ENCODE measurements around the gene TXNDC17.
"Not testable (repeated sequence)": the region's sequence is repeated elsewhere in the genome, so short reads cannot be mapped to it uniquely, and the experiment has no call there.

The TXNDC17 gene

DNA sequence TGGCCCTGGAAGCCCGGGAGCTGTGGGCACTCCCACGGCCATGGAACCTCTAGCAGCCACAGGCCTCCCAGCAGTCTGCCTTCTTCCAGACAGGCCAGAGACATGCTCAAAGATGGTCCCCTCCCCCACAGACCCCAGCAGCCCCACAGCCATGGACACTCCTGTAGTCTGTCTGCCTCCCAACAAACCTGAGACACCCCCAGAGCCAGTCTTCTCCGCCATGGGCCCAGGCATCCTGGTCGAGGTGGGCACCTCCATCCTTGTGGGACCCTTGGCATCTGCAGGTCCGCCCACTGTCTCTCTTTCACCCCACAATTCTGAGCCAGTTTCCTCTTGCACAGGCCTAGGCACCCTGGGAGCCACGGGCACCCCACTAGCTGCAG, 3.4 kb upstream of the TXNDC17 start:
- DNase-seq: no peak

GRCh38 chr17:6638046-6638908, 2.6 kb upstream of the TXNDC17 start:
- no peak for DNase-seq

- DNase-seq: no peak
Observed at GRCh38 chr17:6639014-6639585, 1.8 kb upstream of the TXNDC17 start.

- no peak for DNase-seq
Observed at GRCh38 chr17:6639586-6640535, 999 bp upstream of the TXNDC17 start.

- peak in 1 of 2 experiments; percentile 80 for DNase-seq
Observed at GRCh38 chr17:6641247-6641863, 495 bp downstream of the TXNDC17 start.

DNA sequence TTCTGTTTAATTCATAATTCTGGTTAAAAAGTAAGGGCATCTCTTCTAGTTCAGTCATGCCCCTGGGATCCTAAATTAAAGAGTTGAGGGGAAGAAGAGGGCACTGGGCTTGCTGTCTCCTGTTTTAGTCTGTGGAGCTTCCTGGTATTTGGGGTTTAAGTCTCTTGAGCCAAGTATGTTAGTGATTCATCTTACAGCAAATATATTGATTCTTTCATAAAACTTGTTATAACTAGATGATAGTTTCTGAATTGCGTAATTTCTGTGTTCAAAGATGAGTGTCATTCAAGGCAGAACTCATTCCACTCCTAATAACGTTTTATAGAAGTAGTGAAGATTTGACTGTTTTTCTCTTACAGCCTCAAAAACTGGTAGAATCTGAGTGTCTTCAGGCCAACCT, 1.7 kb downstream of the TXNDC17 start:
- no peak for DNase-seq

- no peak for DNase-seq
Observed at GRCh38 chr17:6643451-6644125, 2.7 kb downstream of the TXNDC17 start.

DNA sequence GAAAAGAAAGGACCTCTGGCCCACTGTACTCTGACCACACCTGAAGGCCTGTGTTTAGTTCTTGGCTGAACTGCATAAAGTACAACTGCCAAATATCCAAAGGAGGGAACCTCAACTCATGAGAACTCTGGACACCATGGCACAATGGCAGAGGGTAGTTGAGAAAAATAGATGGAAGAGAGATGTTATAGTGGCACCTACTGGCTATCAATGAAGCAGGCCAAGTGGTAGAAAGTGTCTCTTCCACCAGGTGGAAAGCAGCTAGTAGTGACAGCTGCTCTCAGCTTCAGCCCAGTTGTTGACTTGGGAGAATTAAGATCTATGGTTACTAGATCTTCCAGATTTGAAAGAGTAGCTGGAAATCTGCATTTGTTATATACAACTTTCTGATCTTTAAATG, 7.3 kb downstream of the TXNDC17 start:
- peak in 1 of 2 experiments; percentile 46 for DNase-seq

DNA sequence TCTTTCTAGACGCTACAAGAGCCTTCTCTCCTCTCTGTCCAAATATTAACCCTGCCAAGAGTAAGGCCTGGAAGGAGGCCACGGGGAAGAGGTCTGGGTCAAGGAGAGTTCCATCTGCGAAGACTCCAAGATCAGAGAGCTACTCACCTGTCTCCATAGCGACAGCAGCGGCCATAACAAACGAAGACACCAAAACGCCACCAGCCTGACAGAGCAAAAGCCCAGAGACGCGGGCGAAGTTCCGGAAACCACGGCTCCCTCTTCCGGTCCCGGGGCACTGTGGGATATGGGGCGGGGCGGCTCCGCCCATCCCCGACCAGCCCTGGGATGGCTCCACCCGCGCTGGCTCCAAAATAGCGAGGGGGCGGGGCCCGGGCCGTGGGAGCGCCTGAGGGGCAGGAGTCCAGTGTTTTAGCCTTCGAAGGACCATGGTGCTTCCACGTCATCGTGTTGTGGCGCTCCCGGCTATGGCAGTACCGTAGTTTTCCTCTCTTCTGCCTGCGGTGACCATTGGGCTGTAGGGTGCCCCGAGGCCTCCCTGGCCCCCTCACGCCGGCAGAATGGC, 10.6 kb downstream of the TXNDC17 start, which contains the start of the genes C17orf100 and MED31:
Gene C17orf100 (plus strand): TSS at position 409 of the 565 bp plus-strand sequence. CDS start 152 bp downstream, at position 561.
Gene MED31 (minus strand): TSS at position 252 of the 565 bp plus-strand sequence. CDS start 77 bp downstream, at position 175.
- peak; percentile 84 to 92 for DNase-seq

DNA sequence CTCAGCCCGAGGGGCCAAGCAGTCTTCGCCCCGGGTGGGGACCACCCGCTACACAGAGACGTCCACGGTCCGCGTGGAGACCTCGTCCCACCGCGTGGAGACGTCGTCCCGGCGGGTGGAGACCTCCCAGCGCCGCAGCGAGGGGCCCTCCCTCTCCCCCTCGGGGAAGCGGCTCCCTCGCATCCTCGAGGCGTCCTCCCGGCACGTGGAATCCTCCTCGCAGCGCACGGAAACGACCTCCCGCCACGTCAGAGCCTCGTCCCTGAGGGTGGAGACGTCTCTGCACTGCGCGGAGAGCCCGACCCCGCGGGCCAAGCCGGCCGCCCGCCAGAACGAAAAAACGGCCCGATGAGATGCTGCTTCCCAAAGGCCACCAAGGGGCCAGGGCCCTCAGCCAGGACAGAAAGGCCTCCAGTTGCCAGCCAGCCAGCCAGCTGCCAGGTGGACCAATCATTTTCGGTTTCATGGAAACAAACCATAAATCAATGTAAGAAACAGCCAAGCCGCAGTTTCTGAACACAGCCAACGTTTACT, 11.1 kb downstream of the TXNDC17 start:
- no peak for DNase-seq

- no peak for DNase-seq
Observed at GRCh38 chr17:6654841-6655731, 14.2 kb downstream of the TXNDC17 start.

GRCh38 chr17:6655732-6656361, 15.0 kb downstream of the TXNDC17 start:
- not testable (repeated sequence) for DNase-seq

DNA sequence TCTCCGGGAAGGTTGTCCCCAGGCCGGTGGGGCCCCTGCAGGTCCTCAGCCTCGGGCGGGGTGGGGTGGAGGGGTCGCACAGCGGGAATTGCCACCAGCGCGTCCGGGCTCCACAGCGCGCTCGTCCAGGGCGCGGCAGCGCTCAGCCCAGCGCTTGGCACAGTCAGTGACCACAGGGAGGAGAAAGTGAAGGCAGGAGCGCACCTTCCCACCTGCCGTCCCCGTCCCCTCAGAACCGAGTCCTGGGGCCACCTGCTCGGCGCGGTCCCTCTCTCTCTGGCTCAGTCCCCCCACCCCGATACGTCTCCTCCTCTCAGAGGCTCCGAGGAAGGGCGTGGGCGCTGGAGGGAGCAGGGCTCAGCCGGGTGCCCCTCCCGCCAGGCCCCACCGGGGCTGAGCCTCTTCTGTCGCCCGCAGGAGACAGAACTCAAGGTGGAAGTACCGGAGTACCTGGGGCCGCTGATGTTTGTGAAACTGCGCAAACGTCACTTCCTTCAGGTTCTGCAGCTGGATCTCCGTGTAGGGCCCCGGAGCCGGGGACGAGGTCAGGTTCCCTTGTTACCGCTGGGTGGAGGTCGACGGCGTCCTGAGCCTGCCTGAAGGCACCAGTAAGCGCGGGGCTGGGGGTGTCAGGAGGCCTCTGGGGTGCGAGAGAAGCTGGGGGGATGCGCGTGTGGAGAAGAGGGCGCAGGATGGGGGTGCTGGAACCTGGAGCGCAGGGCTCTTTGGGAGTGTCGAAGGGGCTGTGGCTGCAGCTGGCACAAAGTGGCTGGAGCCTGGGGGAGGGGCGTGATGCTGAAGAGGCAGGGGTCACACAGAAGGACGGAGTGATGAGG, 16.2 kb downstream of the TXNDC17 start:
- not testable (repeated sequence) for DNase-seq

- no peak for DNase-seq
Observed at GRCh38 chr17:6657633-6658287, 16.9 kb downstream of the TXNDC17 start.

DNA sequence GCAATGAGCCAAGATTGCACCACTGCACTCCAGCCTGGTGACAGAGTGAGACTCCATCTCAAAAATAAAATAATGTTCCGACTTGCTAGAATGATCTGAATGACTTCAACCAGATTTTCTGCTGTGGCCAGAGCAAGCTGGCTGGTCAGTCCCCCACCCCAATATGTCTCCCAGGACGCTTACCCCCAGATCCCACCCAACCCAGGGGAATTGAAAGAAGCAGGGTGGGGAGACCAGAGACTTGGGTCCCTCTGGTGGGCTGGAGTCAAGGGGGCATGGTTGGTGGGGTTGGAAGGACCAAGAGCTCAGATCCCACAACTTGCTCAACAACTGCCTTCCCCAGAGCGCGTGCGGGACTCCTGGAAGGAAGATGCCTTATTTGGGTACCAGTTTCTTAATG, 17.6 kb downstream of the TXNDC17 start:
- DNase-seq: not testable (repeated sequence)

- no peak for DNase-seq
Observed at GRCh38 chr17:6660101-6660500, 19.2 kb downstream of the TXNDC17 start.

GRCh38 chr17:6660805-6661463, 20.1 kb downstream of the TXNDC17 start:
- no peak for DNase-seq

DNA sequence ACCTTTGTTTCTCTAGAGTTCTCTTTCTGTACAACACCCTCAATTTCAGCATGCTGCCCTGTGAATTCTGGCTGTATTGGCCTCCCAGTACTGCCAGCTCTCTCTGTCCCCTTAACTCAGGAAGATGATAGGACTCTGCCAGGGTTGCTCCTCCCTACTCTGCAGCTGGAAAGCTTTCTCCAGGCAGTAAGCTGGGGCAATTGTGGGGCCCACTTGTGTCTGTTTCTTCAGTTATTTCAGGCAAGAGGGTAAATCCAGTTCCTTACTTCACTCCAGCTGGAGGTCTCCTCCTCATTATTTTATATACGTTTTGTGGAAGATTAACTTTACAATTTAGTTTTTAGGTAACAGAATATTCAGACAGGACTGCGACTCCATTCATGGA, 20.6 kb downstream of the TXNDC17 start:
- DNase-seq: no peak
